Islet precursor cell (in vitro differentiated cells): ENCODE results near the gene C17orf50.

Source experiments
- DNase-seq: peaks from one replicate; pipeline ENCODE4 v3.0.0-alpha.2; 2018

C17orf50 gene

DNA sequence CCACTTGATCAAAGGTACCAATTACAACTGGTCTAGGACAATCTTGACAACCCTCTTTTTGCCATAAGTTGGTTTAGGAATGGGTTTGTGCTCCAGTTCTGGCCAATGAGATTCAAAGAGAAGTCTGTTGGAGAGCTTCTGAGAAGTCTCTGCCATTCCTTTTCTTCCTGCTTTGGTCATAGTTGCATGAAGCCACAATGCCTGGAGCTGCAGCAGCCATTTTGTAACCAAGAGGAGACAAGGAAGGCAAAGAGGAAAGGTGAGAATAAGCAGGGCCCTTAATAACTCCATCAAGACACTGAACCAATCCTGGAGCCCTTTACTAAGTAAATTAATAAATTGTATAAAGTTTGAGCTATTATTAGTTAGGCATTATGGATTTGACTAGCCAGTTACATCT lies 3.4 kb upstream of the C17orf50 start:
- DNase-seq: no peak

DNA sequence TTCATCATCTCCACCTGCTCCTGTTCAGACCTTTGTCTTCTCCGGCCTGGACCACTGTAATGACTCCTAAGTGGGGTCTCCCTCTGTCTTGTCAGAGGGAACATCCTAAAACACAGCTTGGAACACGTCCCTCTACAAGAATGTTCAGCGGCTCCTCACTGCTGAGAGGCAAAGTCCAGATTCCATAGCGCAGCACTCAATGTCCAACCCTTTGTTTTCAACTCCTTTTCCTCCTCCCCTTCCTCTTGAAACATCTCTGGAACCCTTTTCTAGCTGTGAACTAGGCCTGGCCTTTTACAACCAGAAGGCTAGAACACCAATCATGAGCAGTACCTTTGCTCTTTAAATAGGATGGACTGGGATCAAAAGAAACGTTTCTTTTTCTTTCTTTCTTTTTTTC lies 914 bp downstream of the C17orf50 start:
- no peak for DNase-seq

DNA sequence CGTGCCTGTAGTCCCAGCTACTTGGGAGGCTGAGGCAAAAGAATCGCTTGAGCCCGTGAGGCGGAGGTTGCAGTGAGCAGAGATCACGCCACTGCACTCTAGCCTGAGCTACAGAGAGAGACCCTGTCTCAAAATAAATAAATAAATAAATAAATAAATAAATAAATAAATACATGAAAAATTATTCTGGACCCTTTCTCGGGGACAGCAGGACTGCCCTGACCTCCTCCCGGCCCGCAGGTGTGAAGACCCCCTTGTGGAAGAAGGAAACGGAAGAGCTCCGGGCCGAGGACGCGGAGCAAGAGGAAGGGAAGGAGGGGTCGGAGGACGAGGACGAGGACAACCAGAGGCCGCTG lies 3.1 kb downstream of the C17orf50 start:
- no peak for DNase-seq

DNA sequence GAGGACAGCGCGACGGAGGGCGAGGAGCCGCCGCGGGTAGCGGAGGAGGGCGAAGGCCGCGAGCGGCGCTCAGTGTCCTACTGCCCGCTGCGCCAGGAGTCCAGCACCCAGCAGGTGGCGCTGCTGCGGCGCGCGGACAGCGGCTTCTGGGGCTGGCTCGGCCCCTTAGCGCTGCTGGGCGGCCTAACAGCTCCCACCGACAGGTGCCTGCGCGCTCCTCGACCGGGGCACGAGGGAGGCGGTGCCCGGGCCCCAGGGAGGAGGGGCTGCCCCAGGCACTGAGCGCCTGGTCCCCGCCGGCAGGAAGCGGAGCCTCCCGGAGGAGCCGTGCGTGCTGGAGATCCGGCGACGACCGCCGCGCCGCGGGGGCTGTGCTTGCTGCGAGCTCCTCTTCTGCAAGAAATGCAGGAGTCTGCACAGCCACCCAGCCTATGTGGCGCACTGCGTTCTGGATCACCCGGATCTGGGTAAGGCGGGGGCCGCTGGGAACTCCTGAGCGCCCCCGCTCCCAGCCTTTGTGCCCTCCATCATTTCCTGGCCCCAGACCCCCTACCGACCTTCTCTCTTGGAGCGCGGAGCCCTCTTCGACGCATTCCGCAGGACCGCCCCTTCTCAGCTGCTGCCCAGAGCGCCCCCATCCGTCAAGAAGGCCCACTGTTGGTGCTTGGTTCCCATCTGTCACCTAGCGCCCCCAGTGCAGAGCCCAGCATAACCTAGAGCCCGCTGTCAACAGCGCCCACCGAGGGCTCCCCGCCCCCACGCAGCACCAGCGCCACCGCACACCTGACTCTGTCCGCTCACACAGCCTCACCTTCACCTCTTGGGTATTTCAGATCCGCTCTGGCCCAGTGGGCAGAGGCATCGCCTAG lies 3.7 kb downstream of the C17orf50 start:
- peak; percentile 99 for DNase-seq

DNA sequence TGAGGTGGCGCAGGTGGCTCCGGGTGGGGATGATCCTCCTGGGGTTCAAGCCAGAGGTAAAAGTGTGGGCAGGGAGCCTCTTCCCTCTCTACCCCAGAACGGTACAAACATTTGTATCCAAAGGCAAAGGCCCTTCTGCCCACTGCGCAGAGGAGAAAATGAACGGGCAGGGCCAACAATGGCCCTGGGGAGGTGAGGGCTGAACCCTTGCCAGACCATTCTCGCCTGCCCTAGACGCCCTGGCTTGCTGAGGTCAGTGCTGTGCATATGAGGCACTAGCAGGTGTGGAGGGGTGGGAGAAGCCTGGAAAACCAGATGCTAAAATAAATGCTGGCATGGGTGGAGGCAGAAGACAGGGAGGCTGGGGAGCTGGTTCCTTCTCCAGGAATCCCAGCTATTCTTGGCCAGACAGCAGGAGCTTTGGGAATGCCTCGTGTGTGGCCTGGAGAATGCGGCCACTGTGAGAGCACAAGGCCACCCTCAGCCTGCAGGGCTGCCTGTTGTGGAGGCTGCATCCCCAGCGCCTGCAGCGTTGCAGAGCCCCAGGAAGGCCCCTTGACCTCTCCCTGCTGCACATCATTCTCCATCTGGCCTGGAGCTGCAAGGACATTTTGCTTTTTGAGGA lies 4.5 kb downstream of the C17orf50 start:
- DNase-seq: peak; percentile 94

DNA sequence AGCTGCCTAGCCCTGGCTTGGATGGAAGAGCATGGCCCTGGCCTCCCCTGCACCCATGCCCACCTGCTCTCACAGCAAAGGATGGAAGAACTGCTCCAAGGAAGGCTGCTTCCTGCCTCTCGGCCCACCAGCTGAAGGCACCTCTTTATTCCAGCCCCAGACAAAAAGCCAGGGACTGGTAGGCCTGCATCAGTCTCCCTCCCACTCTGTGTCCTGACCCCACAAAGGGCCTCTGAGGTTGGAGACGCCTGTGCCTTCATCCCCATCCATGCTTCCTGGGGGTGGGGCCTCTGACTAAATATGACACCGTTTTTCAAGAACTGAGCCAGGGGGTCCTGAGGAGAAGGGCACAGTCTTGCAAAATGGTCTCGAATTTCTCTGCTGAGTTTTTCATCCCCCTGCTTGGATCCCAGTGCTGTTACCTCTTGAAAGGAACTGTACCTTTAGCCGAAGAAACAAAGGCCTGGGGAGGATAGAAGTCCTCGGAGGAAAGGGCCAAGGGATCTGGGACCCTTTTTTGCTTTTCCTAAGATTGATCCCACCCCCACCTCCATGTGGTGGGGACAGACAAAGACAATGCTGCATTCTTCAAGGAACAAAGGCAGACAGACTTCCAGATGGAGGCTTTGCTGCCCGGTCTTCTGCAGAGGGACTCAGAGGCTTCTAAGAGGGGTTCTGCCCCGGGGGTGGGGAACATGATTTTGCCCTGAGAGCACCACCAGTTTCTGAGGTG lies 5.2 kb downstream of the C17orf50 start:
- no peak for DNase-seq

DNA sequence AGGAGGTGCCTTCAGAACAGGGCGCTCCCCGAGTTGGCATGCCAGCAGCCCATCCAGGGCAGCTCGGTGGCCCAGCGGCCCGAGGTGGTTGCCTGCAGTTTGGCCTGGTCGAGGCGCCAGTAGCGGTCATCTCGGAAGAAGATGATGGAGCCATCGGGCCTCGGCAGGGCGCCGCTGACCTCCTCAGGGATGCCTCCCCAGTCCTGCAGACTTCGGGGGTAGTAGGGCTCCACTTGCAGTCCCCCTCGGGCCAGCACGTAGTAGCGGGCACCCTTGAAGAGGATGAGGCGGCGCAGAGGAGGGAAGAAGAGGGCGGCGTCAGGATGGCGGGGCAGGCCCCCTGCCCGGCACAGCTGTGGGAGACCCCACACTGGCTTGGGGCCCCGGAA lies 5.8 kb downstream of the C17orf50 start:
- peak; percentile 55 for DNase-seq

DNA sequence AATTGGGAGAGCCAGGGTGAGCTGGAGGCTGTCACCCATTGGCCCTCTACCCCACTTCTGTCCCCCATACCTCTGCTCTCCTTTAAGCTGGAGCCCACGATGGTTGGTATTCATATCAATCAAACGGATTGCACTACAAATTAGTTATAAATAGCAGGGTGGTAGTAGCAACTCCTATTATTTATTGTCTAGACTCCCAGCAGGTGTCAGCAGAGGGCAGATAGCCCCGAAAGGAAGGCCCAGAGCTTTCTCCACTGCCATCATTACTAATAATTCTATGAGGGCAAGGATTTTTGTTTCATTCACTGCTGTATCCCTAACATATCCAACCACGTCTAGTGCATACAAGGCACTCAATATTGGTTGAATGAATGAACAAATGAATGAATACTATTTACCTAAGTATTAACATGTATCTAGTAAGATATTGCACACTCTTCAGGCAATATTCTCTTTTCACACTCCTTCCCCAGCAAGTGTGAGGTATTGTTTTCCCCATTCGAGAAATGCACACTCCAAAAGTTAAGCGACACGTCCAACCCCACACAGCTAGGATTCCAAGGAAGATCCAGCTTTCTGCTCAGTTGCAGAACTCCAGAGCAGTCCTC lies 6.3 kb downstream of the C17orf50 start:
- DNase-seq: peak; percentile 56

DNA sequence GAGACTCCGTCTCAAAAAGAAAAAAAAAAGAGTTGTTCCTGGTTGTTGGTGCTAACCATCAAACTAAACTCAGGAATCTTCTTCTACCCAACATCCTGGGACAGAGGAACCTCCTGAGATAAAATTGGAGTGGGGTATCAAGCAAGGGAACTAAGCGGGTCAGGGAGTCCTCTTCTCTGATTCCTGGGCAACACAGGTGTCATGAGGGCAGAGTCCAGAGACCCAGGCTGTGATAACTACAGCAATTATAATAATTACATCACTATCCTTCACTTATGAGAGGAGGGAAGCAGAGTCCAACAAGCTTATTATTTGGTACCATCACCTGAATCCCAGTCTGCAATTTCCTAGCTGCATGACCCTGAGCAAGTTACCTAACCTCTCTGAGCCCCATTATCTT lies 8.1 kb downstream of the C17orf50 start:
- no peak for DNase-seq

DNA sequence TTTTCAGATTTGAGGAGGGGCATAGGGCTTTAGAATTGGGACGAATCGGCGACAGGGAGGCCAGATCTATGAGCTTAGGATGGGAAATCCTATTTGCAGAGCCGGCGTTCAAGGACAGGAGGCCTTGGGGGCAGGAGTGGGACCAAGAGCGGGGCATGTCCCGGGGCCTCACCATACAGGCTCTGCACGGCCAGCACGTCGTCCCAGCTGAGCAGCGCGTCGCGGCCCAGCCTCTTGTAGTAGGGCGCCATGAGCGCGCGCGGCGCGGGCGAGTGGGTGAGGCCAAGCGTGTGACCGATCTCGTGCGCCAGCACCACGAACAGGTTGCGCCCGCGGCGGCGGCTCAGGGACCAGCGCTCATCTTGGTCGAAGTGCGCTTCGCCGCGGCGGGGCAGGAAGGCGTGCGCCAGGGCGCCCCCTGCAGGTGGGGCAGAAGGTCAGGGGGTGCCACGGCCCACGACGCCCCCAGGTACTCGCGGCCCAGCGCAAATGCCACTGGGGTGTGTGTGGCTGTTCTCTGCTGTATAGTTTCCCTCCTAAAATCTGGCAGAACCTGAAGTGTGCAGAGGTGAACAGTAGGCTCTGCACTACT lies 9.3 kb downstream of the C17orf50 start:
- no peak for DNase-seq

DNA sequence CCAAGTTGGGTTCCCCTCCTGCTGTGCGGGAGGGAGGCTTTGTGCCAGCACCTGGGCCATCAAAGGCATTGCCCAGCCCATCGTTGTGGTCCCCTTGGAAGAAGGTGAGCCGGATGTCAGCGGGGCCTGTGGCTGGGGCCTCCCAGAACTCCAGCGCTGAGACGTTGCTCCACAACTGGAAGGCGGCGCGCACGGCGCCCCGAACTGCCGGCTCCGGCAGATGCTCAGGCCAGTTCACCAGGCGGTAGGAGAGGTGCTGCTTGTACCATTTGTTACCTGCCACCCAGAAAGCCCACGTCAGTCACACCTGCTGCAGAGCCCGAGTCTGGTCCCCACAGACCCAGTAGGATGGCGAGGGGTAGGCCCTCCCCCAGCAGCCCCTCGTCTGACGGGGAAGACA lies 12.4 kb downstream of the C17orf50 start:
- no peak for DNase-seq

DNA sequence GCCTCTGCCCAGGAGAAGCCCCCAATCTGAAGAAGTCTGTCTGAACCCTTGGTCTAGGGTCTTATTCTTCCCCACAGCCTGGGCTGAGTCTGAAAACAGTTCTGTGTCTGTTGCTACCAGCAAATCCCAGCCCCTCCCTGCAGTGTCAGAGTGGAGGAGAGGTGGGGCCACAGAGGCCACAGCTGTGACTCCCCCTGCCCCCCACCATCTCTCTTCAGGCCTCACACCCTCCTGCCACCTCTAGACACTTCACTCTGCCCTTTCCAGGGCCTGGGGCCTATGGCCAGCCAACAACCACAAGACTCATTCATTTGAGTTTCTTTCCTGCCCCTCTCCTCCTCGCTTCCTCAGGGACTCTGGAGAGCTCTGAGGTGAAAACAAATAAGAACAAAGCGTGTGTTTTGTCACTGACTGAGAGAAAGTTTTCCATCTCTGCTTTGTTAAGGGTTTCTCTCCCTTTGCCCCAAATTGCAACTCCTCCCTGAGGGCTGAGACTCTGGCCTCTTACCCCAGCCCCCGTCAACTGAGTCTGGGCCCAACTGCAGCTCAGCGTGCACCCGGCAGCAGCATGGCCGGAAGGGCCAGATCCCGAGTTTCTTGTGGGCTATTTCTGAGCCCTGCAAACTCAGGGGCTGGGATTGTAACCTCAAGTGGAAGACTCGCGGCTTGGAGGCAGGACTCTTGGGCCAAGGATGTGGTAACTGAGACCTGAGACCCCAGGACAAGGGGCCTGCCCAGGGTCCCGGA lies 13.2 kb downstream of the C17orf50 start:
- peak; percentile 62 for DNase-seq

DNA sequence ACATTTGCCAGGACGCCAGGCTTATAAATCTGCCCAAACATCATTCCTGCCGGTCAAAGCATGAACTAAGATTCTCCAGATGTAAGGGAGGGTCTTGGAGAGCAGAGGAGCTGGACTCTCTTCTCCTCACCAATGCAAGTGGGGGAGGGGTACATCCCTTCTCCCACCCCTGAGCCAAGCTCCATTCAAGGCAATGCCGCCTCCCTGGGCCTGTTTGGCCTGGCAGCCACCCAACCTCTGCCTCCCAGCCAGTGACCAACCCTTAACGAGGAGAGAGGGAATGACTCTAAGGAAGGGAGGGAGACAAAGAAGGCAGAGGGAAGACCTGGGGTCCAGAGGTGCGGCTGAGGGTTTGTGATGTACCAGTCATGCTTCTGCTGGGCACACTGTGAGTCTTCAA lies 13.8 kb downstream of the C17orf50 start:
- DNase-seq: no peak

DNA sequence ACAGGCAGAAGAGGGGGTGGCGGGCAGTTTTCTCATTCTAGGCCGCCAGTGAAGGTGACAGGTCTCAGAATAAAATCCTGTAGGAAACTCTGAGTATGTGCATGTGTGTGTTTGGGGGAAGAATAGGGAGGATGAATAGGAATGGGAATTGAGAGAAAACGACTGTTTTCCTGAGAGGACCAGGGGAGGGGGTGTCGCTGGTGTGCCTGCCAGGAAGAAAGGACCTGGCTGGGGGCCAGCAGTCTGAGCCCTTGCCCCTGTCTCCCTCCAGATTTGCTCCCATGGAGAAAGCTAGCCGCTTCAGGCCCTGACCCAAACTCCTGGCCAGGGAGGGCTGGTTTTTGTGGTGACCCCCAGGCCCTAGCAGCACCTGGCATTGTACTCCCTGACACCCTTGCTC lies 14.4 kb downstream of the C17orf50 start:
- no peak for DNase-seq

DNA sequence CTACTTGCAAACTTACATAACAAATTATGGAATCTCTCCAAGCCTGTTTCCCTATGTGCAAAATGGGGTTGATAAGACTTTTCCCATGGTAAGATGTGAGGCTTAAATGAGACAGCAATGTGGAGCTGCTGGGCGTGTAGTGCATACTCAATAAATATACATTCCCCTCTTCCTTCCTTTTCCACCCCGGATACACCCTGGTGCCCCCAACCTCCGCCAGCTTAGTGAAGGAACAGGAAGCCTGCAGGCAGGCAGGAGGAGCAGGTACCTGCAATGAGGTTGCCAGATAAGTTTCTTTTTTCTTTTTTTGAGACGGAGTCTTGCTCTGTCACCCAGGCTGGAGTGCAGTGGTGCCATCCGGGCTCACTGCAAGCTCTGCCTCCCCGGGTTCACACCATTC lies 14.9 kb downstream of the C17orf50 start:
- no peak for DNase-seq

DNA sequence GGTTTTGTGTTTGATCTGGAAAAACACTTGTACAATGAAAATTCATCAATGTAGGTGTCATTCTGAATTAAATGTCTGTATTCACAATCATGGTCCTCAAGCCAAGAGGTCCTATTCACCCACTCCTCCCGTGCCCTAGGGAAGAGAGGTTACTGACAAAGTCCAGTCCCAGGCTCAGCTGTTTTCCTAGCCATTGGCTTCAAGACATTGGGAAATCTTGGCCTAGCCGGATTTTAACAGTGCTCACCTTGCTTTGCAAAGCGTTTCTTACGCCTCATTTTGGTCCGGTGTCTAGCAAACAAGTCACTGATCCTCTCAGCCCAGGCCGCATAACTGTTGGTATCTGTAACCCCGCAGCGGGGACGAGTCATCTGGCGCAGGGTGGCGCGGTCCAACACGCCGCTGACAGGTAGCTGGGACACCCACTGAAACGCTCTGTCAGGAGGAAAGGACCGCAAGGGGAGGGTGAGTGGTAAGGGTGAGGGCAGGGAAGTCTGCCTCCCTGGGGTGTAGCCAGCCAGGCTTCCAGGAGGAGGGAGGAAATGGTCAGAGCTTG lies 18.0 kb downstream of the C17orf50 start:
- DNase-seq: peak; percentile 60

DNA sequence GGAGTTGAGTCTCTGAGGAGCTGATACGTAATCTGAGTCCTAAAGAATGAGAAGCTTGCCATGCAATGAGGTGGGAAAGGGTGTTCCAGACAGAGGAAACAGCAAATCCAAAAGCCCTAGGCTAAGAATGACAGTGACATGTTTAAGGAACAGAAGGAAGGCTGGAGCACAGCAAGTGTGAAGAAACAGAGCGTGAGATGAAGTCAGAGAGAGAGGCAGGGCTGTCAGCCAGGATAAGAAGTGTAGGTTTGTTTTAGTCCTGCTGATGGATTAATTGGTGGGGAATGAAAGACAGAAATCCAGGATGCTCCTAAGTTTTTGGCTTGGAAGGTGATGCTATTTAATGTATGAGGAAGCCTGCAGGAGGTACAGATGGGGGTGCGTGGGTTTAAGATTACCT lies 20.3 kb downstream of the C17orf50 start:
- peak; percentile 74 for DNase-seq

DNA sequence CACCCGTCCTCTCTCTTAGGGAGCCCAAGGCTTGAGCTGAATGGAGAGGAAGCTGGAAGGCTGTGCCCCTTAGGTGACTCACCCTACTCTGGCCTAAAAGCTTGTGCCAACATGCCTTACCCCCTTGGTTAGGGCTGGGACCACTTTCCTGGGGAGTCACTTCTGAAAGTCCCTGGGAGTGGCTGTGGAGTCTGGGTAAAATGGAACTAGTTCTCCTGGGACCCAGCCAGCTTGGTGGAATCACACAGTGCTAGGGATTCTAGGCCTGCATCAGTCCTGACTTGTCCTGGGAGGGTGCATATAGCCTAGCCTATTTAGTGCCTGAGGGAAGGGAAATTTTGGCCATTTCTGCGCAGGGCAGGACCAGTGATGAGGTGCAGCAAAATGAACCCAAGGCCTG lies 24.2 kb downstream of the C17orf50 start:
- DNase-seq: peak; percentile 52

DNA sequence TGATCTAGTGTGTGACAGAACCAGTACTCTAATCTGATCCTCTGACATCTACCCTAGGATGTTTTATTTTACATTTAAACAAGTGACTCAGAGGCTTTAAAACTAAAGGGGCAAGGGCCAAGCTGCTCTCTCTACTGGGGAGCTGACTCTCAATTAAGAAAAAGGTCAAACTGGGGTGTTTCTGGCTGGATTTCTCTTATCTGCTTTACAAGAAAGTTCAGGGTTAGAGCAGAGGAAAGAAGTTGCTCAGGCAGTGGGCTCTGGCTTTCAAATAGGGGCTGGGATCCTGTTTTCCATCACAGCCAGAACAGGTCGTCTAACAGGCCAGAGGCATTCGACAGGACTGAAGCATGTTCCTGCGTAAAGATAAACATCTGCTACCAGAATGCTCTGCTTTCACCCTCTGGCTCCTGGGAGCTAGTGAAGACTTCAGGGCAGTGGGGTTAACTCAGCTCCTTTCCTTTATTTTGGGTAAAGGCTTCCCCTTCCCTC lies 26.3 kb downstream of the C17orf50 start:
- peak; percentile 98 for DNase-seq

DNA sequence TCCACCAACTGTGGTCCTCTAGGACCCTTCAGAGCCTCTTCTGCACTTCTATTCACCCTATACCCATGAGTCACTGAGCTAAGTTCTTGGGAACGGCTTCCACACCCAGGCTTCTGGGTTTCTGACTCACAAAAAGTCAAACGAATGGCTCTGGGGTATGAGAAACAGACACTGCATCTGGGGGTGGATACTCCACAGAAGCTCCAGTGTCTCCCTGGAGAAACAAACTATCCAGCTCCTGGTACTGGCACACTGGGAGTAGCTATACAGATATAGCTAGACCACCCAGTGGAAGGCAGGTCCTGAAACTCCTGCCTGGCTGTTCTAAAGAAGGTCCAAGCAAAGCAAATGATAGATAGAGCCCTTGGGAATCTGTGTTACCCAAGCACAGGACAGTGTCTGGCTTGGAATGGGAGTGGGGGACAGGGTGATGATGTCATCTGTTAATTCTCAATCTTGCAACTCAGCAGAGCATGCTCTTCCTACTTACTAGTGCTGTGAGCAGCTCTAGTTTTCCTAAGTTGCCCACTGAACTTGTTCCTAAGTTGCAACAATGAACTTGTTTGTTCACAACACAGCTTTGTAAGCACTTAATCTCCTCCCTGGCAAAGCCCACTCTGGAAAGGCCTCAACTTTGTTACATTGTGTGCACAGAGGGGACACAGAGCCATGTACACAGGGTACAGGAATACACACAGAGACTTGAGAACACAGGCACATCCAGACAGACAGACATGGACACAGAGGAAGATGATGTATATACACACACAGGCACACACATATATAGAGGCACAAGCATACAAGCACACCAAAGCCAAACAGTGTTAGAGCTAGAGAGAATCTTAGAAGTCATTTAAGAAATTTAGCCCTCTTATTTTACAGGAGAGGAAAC lies 28.0 kb downstream of the C17orf50 start:
- peak; percentile 97 for DNase-seq

DNA sequence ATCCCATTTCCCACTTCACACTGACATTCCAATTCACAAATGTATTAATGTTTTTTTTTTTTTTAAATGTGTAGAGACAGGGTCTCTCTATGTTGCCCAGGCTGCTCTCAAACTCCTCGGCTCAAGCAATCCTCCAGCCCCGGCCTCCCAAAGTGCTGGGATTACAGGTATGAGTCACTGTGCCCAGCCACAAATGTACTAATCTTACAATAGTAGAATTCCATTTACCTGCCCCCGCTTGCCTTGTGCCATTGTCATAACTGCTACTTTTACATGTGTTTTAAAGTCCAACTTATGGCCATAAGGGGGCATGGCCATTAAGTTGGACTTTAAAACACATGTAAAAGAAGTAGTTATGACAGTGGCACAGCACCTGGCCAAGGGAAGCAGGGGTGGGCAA lies 30.2 kb downstream of the C17orf50 start:
- peak; percentile 60 for DNase-seq
